Thyroid gland (tissue), 4 donors: Measurements from ENCODE around the gene RPS6KA5.
"Not testable (repeated sequence)": the region's sequence is repeated elsewhere in the genome, so short reads cannot be mapped to it uniquely, and the experiment has no call there.

Experiments used
- POLR2A ChIP-seq, 2 donors: fragments of 450-650 bp; IDR thresholded peaks; one replicate each; pipeline ENCODE4 v1.6.1; 2017; ENCODE audit warnings: antibody characterized with exemption in 2 of 2, mild to moderate bottlenecking in 2 of 2, moderate library complexity in 1 of 2
- TF ChIP-seq, protein P1 (sequence below), 6 experiments: fragments of 200-600 bp in 3 of 6; fragments of 450-650 bp in 3 of 6; sonication (generic) in 3 of 6; IDR thresholded peaks; one replicate each; pipeline ENCODE4 v1.5.1; 2016 to 2019; ENCODE audit warnings: antibody characterized with exemption in 6 of 6, mild to moderate bottlenecking in 2 of 6, inconsistent platforms in 1 of 6, moderate library complexity in 1 of 6

- TF ChIP-seq, protein P1, sequence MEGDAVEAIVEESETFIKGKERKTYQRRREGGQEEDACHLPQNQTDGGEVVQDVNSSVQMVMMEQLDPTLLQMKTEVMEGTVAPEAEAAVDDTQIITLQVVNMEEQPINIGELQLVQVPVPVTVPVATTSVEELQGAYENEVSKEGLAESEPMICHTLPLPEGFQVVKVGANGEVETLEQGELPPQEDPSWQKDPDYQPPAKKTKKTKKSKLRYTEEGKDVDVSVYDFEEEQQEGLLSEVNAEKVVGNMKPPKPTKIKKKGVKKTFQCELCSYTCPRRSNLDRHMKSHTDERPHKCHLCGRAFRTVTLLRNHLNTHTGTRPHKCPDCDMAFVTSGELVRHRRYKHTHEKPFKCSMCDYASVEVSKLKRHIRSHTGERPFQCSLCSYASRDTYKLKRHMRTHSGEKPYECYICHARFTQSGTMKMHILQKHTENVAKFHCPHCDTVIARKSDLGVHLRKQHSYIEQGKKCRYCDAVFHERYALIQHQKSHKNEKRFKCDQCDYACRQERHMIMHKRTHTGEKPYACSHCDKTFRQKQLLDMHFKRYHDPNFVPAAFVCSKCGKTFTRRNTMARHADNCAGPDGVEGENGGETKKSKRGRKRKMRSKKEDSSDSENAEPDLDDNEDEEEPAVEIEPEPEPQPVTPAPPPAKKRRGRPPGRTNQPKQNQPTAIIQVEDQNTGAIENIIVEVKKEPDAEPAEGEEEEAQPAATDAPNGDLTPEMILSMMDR (IDR thresholded peaks at IDR 0.05), result not testable (repeated sequence)
- not testable (repeated sequence) for TF ChIP-seq POLR2A (IDR thresholded peaks at IDR 0.05)
These were observed 121.1 kb downstream of the RPS6KA5 start for GRCh38 chr14:90939252-90939795.
